DLD1 (cell line): ENCODE data around the gene TNIP2.
"Not testable (repeated sequence)": the region's sequence is repeated elsewhere in the genome, so short reads cannot be mapped to it uniquely, and the experiment has no call there.

Source experiments
- in situ Hi-C: cut with HindIII; loops from 2 replicates; pipeline ENCODE4 v1.10.0; 2017; ENCODE audit warnings: low sequenced_read_pairs

TNIP2 gene

GRCh38 chr4:2794486-2795299 lies 38.6 kb upstream of the TNIP2 start:
- in situ Hi-C loops = no loop called here

- in situ Hi-C loops = no loop called here
These were observed 37.7 kb upstream of the TNIP2 start for GRCh38 chr4:2793586-2794485.

- in situ Hi-C loops = no loop called here
These were observed 36.8 kb upstream of the TNIP2 start, which contains the start of gene SH3BP2 for GRCh38 chr4:2792711-2793585. Gene SH3BP2 (plus strand): TSS chr4:2793085. CDS start chr4:2820618, 27,533 bp downstream.

- in situ Hi-C loops = no loop called here
These were observed 36.2 kb upstream of the TNIP2 start for GRCh38 chr4:2792396-2792710.

- in situ Hi-C loops = no loop called here
These were observed 35.6 kb upstream of the TNIP2 start for GRCh38 chr4:2791518-2792395.

GRCh38 chr4:2790583-2791517 lies 34.7 kb upstream of the TNIP2 start:
- in situ Hi-C loops = no loop called here

- in situ Hi-C loops = no loop called here
These were observed 33.9 kb upstream of the TNIP2 start for GRCh38 chr4:2789793-2790582.

GRCh38 chr4:2789351-2789750 lies 33.2 kb upstream of the TNIP2 start:
- in situ Hi-C loops = no loop called here

- in situ Hi-C loops = no loop called here
These were observed 32.5 kb upstream of the TNIP2 start for GRCh38 chr4:2788532-2789103.

GRCh38 chr4:2788101-2788500 lies 32.0 kb upstream of the TNIP2 start:
- in situ Hi-C loops = no loop called here

- in situ Hi-C loops = no loop called here
These were observed 31.3 kb upstream of the TNIP2 start for GRCh38 chr4:2787230-2788100.

- in situ Hi-C loops = no loop called here
These were observed 30.7 kb upstream of the TNIP2 start for GRCh38 chr4:2786794-2787229.

GRCh38 chr4:2786152-2786671 lies 30.1 kb upstream of the TNIP2 start:
- in situ Hi-C loops = no loop called here

- in situ Hi-C loops = no loop called here
These were observed 29.5 kb upstream of the TNIP2 start for GRCh38 chr4:2785613-2786012.

- in situ Hi-C loops = no loop called here
These were observed 27.7 kb upstream of the TNIP2 start for GRCh38 chr4:2783790-2784189.

GRCh38 chr4:2781911-2782310 lies 25.8 kb upstream of the TNIP2 start:
- in situ Hi-C loops = no loop called here

- in situ Hi-C loops = not testable (repeated sequence)
These were observed 24.5 kb upstream of the TNIP2 start for GRCh38 chr4:2780643-2781042.
